CD4-positive, alpha-beta T cell (primary cell): ENCODE data around the gene MACROD2. TPM values are rescaled to one million over a fixed set of nuclear protein-coding genes. Genes with fewer than 3 reads are reported as not detected.

Experiments used
- ATAC-seq: fragments of 200-7000 bp; cut with Tn5 transposase; one replicate; pipeline ENCODE4 v1.10.0; 2022; ENCODE audit warnings: mild to moderate bottlenecking; ENCODE audit not compliant: poor library complexity
- CTCF ChIA-PET: fragments of 350-600 bp; sonication (Branson Sonifier 250); formaldehyde crosslinking; loops from one replicate; lab custom pipeline; 2021; ENCODE audit warnings: antibody characterized with exemption, inconsistent platforms; lab: Charles Lee
- POLR2A ChIA-PET: fragments of 350-600 bp; sonication (Branson Sonifier 250); formaldehyde crosslinking; loops from one replicate; lab custom pipeline; 2021; ENCODE audit warnings: antibody characterized with exemption, inconsistent platforms; lab: Charles Lee
- DNase-seq, 14 experiments: peaks; one replicate each; pipeline ENCODE4 v3.0.0-alpha.2; 2013 to 2020; ENCODE audit warnings: mixed read lengths in 2 of 14
- H3K27ac ChIP-seq, 2 donors: one replicate each; pipeline versions ENCODE4 v1.5.1 to v1.7.0; 2013; ENCODE audit warnings: low read length in 2 of 2, low read depth in 1 of 2, mild to moderate bottlenecking in 1 of 2
- H3K27me3 ChIP-seq, 2 experiments: 1 replicate in 1 of 2; 2 replicates in 1 of 2; pipeline versions ENCODE4 v1.6.1 to v1.7.0; 2013; ENCODE audit warnings: low read length in 2 of 2, control low read depth in 1 of 2, mild to moderate bottlenecking in 1 of 2, moderate library complexity in 1 of 2; ENCODE audit not compliant: insufficient read depth in 2 of 2, control insufficient read depth in 1 of 2
- H3K36me3 ChIP-seq: one replicate; pipeline ENCODE4 v1.6.1; 2013; ENCODE audit warnings: low read length, control low read depth; ENCODE audit not compliant: insufficient read depth
- H3K4me1 ChIP-seq: one replicate; pipeline ENCODE4 v1.6.1; 2013; ENCODE audit warnings: low read length, control low read depth; ENCODE audit not compliant: insufficient read depth
- H3K4me3 ChIP-seq: one replicate; pipeline ENCODE4 v1.5.1; 2013; ENCODE audit warnings: mild to moderate bottlenecking, low read length, moderate library complexity
- H3K9me3 ChIP-seq, 2 experiments: 1 replicate in 1 of 2; 2 replicates in 1 of 2; pipeline versions ENCODE4 v1.6.1 to v1.7.0; 2013; ENCODE audit warnings: low read length in 2 of 2, mild to moderate bottlenecking in 2 of 2, control low read depth in 1 of 2, moderate library complexity in 1 of 2; ENCODE audit not compliant: control insufficient read depth in 1 of 2, insufficient read depth in 1 of 2
- H3K27ac Mint-ChIP-seq: one replicate; pipeline ENCODE4 v1.8.0; 2020; ENCODE audit warnings: mixed read lengths
- H3K27me3 Mint-ChIP-seq: one replicate; pipeline ENCODE4 v1.8.0; 2021; ENCODE audit warnings: mixed read lengths
- H3K36me3 Mint-ChIP-seq: one replicate; pipeline ENCODE4 v1.8.0; 2021; ENCODE audit warnings: low read depth, mixed read lengths
- H3K4me1 Mint-ChIP-seq: one replicate; pipeline ENCODE4 v1.8.0; 2021; ENCODE audit warnings: low read depth, mixed read lengths
- H3K4me3 Mint-ChIP-seq: one replicate; pipeline ENCODE4 v1.8.0; 2020; ENCODE audit warnings: mild to moderate bottlenecking, mixed read lengths
- H3K9me3 Mint-ChIP-seq: one replicate; pipeline ENCODE4 v1.8.0; 2020; ENCODE audit warnings: mixed read lengths
- CTCF ChIP-seq: fragments of 200-600 bp; IDR thresholded peaks from one replicate; pipeline ENCODE4 v1.8.0; 2022; ENCODE audit warnings: antibody characterized with exemption, mild to moderate bottlenecking
- intact Hi-C, 2 experiments: fragments of 100-400 bp; cut with DNase I in 1 of 2; cut with micrococcal nuclease in 1 of 2; formaldehyde crosslinking; loops; one replicate each; pipeline versions ENCODE4 v1.15.1 to v1.9.0; 2023 to 2025; cut with DNase I, micrococcal nuclease
- total RNA-seq, 174 experiments: library from RNA in 2 of 174; stranded (reverse) in 2 of 174; gene quantifications; one replicate each; pipeline ENCODE4 v1.2.3 and lab custom pipeline; 2021 to 2026

Gene MACROD2
- total RNA-seq, 2 experiments from 2014 or later: not detected

GRCh38 chr20:14740380-14740779 is 745.1 kb downstream of the MACROD2 start:
- H3K4me3 Mint-ChIP-seq: no peak overlapping the region
- H3K36me3 Mint-ChIP-seq: no peaks in the 10 kb centered on the region
- Histone ChIP-seq H3K27me3 (no peaks in the 10 kb centered on the region), H3K27ac (no peak overlapping the region), H3K36me3 (no peaks in the 10 kb centered on the region), H3K4me1 (no peaks in the 10 kb centered on the region), H3K9me3 (peaks cover 0 to 4% of the 10 kb centered on the region in 2 experiments), H3K4me3 (no peak overlapping the region)
- intact Hi-C loops: no loop called here
- DNase-seq: no peak
- TF ChIP-seq CTCF: no peak
- no peak overlapping the region for H3K27ac Mint-ChIP-seq
- no peaks in the 10 kb centered on the region for H3K4me1 Mint-ChIP-seq
- ChIA-PET CTCF (no interaction called here), POLR2A (no interaction called here)
- H3K27me3 Mint-ChIP-seq: no peaks in the 10 kb centered on the region
- peaks cover 3% of the 10 kb centered on the region for H3K9me3 Mint-ChIP-seq
- ATAC-seq: no peak

- H3K9me3 Mint-ChIP-seq: peaks cover 3% of the 10 kb centered on the region
- ChIA-PET CTCF (no interaction called here), POLR2A (no interaction called here)
- DNase-seq (no peak), ATAC-seq (no peak)
- peaks cover 0 to 4% of the 10 kb centered on the region in 2 experiments for H3K9me3 ChIP-seq
- no peaks in the 10 kb centered on the region for H3K27me3 ChIP-seq
- TF ChIP-seq CTCF: no peak
- H3K27ac Mint-ChIP-seq: no peak overlapping the region
- H3K27ac ChIP-seq: no peak overlapping the region
- H3K36me3 ChIP-seq: no peaks in the 10 kb centered on the region
- H3K4me1 Mint-ChIP-seq: no peaks in the 10 kb centered on the region
- intact Hi-C loops: no loop called here
- H3K4me3 Mint-ChIP-seq: no peak overlapping the region
- no peaks in the 10 kb centered on the region for H3K4me1 ChIP-seq
- no peak overlapping the region for H3K4me3 ChIP-seq
- no peaks in the 10 kb centered on the region for H3K27me3 Mint-ChIP-seq
- no peaks in the 10 kb centered on the region for H3K36me3 Mint-ChIP-seq
Observed at GRCh38 chr20:14741616-14742015, 746.3 kb downstream of the MACROD2 start.

- H3K27ac Mint-ChIP-seq: no peak overlapping the region
- no peak for TF ChIP-seq CTCF
- CTCF ChIA-PET: no interaction called here
- no peaks in the 10 kb centered on the region for H3K4me1 ChIP-seq
- no peak overlapping the region for H3K4me3 Mint-ChIP-seq
- H3K36me3 Mint-ChIP-seq: no peaks in the 10 kb centered on the region
- ATAC-seq (no peak), DNase-seq (no peak)
- POLR2A ChIA-PET: no interaction called here
- no peaks in the 10 kb centered on the region for H3K27me3 ChIP-seq
- H3K9me3 ChIP-seq: peaks cover 0 to 4% of the 10 kb centered on the region in 2 experiments
- no peaks in the 10 kb centered on the region for H3K4me1 Mint-ChIP-seq
- intact Hi-C loops: no loop called here
- no peaks in the 10 kb centered on the region for H3K27me3 Mint-ChIP-seq
- no peaks in the 10 kb centered on the region for H3K36me3 ChIP-seq
- peaks cover 4% of the 10 kb centered on the region for H3K9me3 Mint-ChIP-seq
- H3K27ac ChIP-seq: no peak overlapping the region
- no peak overlapping the region for H3K4me3 ChIP-seq
Observed at GRCh38 chr20:14744723-14745122, 749.4 kb downstream of the MACROD2 start.
